Cortex of kidney (tissue), 1 donor: ENCODE measurements around the gene FKBP14.

ENCODE experiments used
- DNase-seq: peaks from one replicate; lab custom pipeline; 2025; lab: John Stamatoyannopoulos, UW

Gene FKBP14

GRCh38 chr7:30034501-30034900 lies 8.0 kb upstream of the FKBP14 start:
- DNase-seq: no peak

GRCh38 chr7:30032310-30033125 lies 6.0 kb upstream of the FKBP14 start:
- DNase-seq: no peak

DNA sequence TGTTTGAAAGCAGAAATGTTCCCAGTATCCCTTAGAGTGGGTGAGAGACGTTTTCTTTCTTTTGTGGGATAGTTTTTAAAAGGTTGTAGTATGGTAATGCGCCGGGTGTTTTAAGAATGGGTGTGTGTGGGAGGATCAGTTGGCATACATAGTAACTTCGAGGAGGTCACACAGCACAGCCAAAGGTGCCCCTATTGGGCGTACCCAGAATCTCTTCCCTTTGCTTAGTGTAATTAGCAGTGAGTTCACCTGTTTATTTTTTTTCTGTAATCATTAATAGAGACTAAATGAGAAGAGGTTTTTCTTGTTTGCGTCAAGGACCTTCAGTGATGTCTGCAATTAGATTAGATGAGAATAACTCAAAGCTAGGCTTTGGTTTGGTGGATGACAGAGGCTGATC lies 3.2 kb upstream of the FKBP14 start:
- no peak for DNase-seq

GRCh38 chr7:30028749-30029635 lies 2.5 kb upstream of the FKBP14 start:
- no peak for DNase-seq

DNA sequence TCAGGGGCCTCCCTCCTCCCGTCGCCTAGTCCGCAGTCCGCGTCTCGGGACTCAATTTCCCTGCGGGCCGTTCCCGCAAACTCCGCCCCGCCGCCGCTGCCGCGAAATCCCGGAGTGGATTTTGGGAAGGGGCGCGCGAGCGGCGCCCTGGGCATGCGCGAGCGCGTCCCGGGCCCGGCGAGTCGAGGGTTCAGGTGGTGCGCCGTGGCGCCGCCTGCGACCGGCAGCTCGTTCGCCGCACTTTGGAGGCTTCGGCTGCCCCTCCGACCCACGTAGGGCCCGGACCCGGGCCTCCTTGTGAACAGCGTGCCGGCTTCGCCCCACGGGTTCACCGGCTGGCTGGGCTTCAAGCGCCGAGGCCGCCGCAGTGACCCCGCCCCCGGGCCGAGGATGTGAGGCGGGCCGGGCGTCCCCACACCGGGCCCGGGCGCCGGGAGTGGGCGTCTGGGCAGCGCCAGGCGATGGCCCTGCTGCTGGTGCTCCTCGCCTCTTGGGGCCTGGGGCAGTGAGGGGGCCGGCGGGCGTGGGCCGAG lies 1.8 kb upstream of the FKBP14 start, which contains the start of gene PLEKHA8:
PLEKHA8 (plus strand) TSS at position 197 of the 533 bp plus-strand sequence. CDS start 351 bp downstream, outside the sequence.
- DNase-seq: peak; percentile 40

DNA sequence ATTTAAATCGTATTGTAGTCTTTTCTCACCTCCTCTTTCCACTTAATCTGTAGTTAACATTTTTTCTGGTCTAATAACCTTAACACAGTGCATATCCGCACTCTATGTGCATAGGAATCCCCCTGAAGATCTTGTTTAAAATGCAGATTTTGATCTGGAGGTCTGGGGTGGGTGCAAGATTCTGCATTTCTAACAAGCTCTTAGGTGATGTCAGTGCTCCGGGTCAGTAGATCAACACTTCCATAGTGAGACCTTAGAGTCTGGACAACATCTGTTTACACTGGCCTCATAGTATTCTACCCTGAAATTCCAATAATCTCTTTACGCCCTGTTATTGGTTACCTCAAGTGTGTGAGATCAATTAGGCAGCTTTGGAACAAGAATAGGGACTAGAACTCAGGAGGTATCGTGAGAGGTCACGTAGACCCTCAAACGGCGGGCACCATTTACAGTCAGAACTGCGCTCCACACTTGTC lies 1.3 kb upstream of the FKBP14 start:
- no peak for DNase-seq

GRCh38 chr7:30027065-30027456 lies 559 bp upstream of the FKBP14 start:
- DNase-seq: no peak

DNA sequence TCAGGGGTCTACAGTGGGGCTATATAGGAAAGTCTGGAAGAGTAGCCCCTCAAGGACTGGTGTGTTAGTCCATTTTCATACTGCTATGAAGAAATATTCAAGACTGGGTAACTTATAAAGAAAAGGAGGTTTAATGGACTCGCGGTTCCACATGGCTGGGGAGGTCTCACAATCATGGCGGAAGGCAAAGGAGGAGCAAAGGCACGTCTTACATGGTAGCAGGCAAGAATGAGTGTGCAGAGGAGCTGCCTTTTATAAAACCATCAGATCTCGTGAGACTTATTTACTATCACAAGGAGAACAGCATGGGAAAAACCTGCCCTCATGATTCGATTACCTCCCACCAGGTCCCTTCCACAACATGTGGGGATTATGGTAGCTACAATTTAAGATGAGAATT lies 3.0 kb downstream of the FKBP14 start:
- DNase-seq: no peak

GRCh38 chr7:30022991-30023390 lies 3.5 kb downstream of the FKBP14 start:
- no peak for DNase-seq

DNA sequence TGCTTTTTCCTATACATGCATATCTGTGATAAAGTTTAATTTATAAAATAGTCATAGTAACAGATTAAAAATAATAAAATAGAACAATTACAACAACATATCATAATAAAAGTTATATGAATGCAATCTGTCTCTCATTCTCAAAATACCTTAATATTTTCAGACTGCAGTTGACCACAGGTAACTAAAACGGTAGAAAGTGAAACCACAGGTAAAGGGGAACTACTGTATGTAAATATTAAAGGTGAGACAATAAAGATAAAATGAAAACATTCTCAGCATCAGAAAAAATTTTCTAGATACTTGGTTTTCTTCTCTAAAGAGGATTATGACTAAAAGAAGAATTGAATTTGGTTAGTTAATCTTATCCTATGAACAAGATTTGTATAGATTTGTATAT lies 6.0 kb downstream of the FKBP14 start:
- DNase-seq: no peak

GRCh38 chr7:30019960-30020359 lies 6.5 kb downstream of the FKBP14 start:
- DNase-seq: no peak

DNA sequence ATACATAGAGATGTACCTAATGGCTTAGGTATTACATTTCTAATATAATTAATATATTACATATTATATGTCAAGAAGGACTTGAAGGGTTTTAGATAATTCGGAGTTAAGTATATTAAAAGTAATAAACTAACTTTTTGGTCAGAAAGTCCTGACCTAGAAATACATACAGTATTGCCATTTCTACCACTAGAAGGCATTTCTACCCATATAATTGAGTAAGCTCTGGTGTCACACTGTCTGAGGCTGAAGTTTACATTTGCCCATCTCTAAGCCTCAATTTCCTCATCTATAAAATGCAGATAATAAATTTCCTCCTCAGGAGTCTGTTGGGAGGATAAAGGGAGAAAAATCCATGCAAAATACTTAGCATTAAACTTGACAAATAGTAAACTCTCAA lies 7.1 kb downstream of the FKBP14 start:
- DNase-seq: no peak

GRCh38 chr7:30018451-30018850 lies 8.1 kb downstream of the FKBP14 start:
- DNase-seq: no peak

GRCh38 chr7:30012757-30013156 lies 13.7 kb downstream of the FKBP14 start:
- no peak for DNase-seq

DNA sequence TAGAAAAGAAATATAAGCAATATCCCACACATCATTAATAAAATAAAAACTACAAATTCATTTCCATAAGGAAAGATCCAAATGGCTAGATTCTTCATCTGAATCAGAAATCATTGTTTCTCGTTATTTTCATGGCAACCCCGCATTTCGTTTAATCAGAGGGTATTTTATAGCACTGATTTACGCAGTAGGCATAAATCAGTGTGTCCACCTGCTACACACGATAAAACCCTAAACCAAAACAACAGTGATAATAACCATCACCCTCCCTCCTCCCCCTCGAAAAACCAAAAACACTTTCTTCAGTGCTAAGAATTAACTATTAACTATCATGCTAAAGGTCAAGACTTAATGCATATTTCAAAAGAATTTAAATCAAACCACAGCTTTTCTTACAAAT lies 16.5 kb downstream of the FKBP14 start:
- no peak for DNase-seq

- no peak for DNase-seq
Measured at GRCh38 chr7:30005464-30005863, 21.0 kb downstream of the FKBP14 start.

DNA sequence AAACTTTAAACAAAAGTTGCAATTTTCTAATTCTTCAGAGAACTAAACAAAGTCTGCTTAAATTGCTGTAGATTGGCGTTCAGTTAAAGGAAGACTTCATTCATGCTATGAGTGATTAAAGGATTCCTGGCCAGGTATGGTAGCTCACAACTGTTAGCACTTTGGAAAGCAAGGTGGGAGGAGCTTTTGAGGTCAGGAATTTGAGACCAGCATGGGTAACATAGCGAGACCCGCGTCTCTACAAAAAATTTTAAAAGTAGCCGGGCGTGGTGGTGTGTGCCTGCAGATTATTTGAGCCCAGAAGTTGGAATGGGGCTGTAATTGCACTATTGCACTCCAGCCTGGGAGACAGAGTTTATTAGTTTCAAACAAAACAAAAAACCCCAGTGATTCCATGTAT lies 23.4 kb downstream of the FKBP14 start:
- no peak for DNase-seq

- DNase-seq: no peak
Measured at GRCh38 chr7:30001998-30002397, 24.5 kb downstream of the FKBP14 start.

DNA sequence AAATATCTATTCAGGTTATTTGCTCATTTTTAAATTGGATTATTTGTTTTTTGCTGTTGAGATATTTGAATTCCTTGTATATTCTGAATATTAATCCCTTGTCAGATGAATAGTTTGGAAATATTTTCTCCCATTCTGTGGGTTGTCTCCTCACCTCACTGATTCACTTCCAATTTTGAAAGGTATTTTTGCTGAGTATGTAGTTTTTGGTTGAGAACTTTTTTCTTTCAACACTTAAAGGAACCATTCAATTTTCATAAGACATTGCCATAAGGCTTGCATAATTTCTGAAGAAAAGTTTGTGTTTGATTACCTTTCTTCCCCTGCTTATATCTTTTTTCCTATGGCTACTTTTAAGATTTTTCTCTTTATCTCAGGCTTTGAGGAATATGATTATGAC lies 28.0 kb downstream of the FKBP14 start:
- DNase-seq: no peak

GRCh38 chr7:29996321-29996720 lies 30.2 kb downstream of the FKBP14 start:
- DNase-seq: no peak

GRCh38 chr7:29995652-29996051 lies 30.9 kb downstream of the FKBP14 start:
- no peak for DNase-seq

GRCh38 chr7:29993140-29993539 lies 33.4 kb downstream of the FKBP14 start:
- DNase-seq: no peak

DNA sequence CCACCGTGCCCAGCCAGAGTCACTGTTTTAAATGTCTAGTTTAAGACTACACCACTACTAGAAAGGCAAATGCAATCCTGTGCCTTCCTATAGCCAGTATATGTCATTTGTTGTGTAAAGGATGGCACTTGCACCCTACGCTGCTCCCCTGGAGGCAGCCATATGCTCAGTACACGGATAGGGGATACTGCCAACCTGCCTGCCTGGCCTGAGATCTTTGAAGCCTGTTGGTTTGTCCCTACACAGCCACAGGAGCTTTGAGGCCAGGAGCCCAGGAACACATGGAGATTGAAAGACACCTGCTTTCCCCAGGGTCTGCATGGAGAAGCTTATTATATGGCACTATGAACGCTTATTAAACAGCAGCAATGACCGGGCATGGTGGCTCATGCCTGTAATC lies 34.6 kb downstream of the FKBP14 start:
- DNase-seq: no peak
